NB4 (cell line): ENCODE results near the gene DOCK4.

Source experiments
- CTCF ChIP-seq: IDR thresholded peaks from one replicate; pipeline ENCODE4 v1.5.1; 2012; ENCODE audit warnings: low read depth, low read length
- POLR2A ChIP-seq: IDR thresholded peaks from 2 replicates; pipeline ENCODE4 v1.6.1; 2011; ENCODE audit warnings: mild to moderate bottlenecking; ENCODE audit not compliant: insufficient read length; ENCODE audit errors: extremely low read depth
- TF ChIP-seq, protein P1 (sequence below): IDR thresholded peaks from 2 replicates; pipeline ENCODE4 v1.6.1; 2011; ENCODE audit warnings: low read depth, low read length

DNA sequence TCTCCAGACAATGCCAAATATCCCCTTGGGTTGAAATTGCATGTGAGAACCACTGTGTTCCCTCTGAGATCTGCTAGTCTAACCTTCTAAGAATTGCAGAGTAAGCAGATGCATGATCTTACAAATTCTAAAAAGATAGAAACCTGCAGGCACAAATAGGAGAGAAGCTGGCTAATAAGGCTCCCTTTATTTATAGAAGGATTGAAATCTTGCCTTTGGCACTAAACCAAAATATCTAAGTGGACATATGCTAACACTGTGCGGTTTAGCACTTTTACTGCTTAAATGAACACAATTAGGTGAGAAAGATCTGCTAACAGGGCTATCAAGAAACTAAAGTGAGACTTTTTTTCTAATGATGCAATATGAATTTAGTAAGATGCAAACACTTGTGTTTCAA lies 225.5 kb downstream of the DOCK4 start:
- TF ChIP-seq CTCF (no peak), POLR2A (no peak)
- TF ChIP-seq, protein P1, sequence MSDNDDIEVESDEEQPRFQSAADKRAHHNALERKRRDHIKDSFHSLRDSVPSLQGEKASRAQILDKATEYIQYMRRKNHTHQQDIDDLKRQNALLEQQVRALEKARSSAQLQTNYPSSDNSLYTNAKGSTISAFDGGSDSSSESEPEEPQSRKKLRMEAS: no peak
